Natural killer cell (primary cell): ENCODE data around the gene KCNK5. TPM values are rescaled to one million over a fixed set of nuclear protein-coding genes. Genes with fewer than 3 reads are reported as not detected.

Experiments used
- ATAC-seq, 3 donors: fragments of 150-1000 bp in 2 of 3; fragments of 200-7000 bp in 1 of 3; cut with Tn5 transposase; 1 replicate in 1 of 3; 2 replicates in 2 of 3; pipeline ENCODE4 v1.10.0; 2021; ENCODE audit warnings: mild to moderate bottlenecking in 2 of 3, moderate library complexity in 2 of 3
- DNase-seq, 2 donors: peaks; one replicate each; pipeline versions ENCODE4 v3.0.0 to v3.0.0-alpha.2; 2013 to 2021; ENCODE audit warnings: mixed read lengths in 1 of 2
- H3K27ac ChIP-seq: one replicate; pipeline ENCODE4 v1.5.1; 2013; ENCODE audit warnings: mild to moderate bottlenecking, low read length
- H3K27me3 ChIP-seq: one replicate; pipeline ENCODE4 v1.6.1; 2013; ENCODE audit warnings: low read length; ENCODE audit not compliant: control insufficient read depth, insufficient read depth
- H3K36me3 ChIP-seq: one replicate; pipeline ENCODE4 v1.6.1; 2013; ENCODE audit warnings: low read length; ENCODE audit not compliant: control insufficient read depth, insufficient read depth
- H3K4me1 ChIP-seq: one replicate; pipeline ENCODE4 v1.6.1; 2013; ENCODE audit warnings: low read length; ENCODE audit not compliant: control insufficient read depth, insufficient read depth
- H3K4me3 ChIP-seq: one replicate; pipeline ENCODE4 v1.5.1; 2013; ENCODE audit warnings: low read length
- H3K9me3 ChIP-seq: one replicate; pipeline ENCODE4 v1.6.1; 2013; ENCODE audit warnings: low read length; ENCODE audit not compliant: control insufficient read depth, insufficient read depth
- H3K27ac Mint-ChIP-seq, 2 donors: one replicate each; pipeline ENCODE4 v1.8.0; 2022; ENCODE audit warnings: mild to moderate bottlenecking in 2 of 2, mixed read lengths in 2 of 2, moderate library complexity in 1 of 2
- H3K27me3 Mint-ChIP-seq, 2 donors: one replicate each; pipeline ENCODE4 v1.8.0; 2022; ENCODE audit warnings: low read depth in 2 of 2, mixed read lengths in 2 of 2
- H3K36me3 Mint-ChIP-seq: one replicate; pipeline ENCODE4 v1.8.0; 2022; ENCODE audit warnings: mixed read lengths
- H3K4me1 Mint-ChIP-seq, 2 donors: one replicate each; pipeline ENCODE4 v1.8.0; 2022; ENCODE audit warnings: mixed read lengths in 2 of 2
- H3K4me3 Mint-ChIP-seq: one replicate; pipeline ENCODE4 v1.8.0; 2022; ENCODE audit warnings: mild to moderate bottlenecking, moderate library complexity, mixed read lengths
- H3K9me3 Mint-ChIP-seq, 2 donors: one replicate each; pipeline ENCODE4 v1.8.0; 2022; ENCODE audit warnings: mixed read lengths in 2 of 2
- WGBS: methylation state at CpG from one replicate; pipeline ENCODE4 v1.1.7; 2013; ENCODE audit warnings: missing lambda C conversion rate; ENCODE audit not compliant: insufficient coverage; 5-methylcytosine and 5-hydroxymethylcytosine counted together
- intact Hi-C: fragments of 100-400 bp; cut with micrococcal nuclease; formaldehyde crosslinking; loops from one replicate; pipeline ENCODE4 v1.14.2; 2022
- total RNA-seq, 4 donors: library from RNA; stranded (reverse); fragments of 120-200 nt in 1 of 4; gene quantifications; one replicate each; pipeline versions ENCODE4 v1.2.3 to v1.2.4, GENCODE V29; 2013 to 2022
- TF ChIP-seq, protein P1 (sequence below): fragments of 200-600 bp; IDR thresholded peaks from one replicate; pipeline ENCODE4 v1.8.0; 2022; ENCODE audit warnings: antibody characterized with exemption

Gene KCNK5
- total RNA-seq, 3 donors from 2014 or later (not counting 1 experiment from before 2014, with no cell fraction given): 0.16 to 0.50 TPM; not detected in 1

GRCh38 chr6:39214846-39215639 lies 14.2 kb downstream of the KCNK5 start:
- Mint-ChIP-seq H3K9me3 (no peaks in the 10 kb centered on the region), H3K27me3 (no peaks in the 10 kb centered on the region), H3K4me3 (no peak overlapping the region), H3K4me1 (peaks cover 0 to 11% of the 10 kb centered on the region in 2 donors), H3K36me3 (no peaks in the 10 kb centered on the region), H3K27ac (no peak overlapping the region)
- WGBS: 70% methylated on average over 10 of the region's 10 CpGs
- Histone ChIP-seq H3K4me3 (no peak overlapping the region), H3K9me3 (no peaks in the 10 kb centered on the region), H3K4me1 (peaks cover 2% of the 10 kb centered on the region), H3K27me3 (no peaks in the 10 kb centered on the region), H3K36me3 (no peaks in the 10 kb centered on the region), H3K27ac (no peak overlapping the region)
- DNase-seq (no peak), ATAC-seq (no peak)
- TF ChIP-seq, protein P1, sequence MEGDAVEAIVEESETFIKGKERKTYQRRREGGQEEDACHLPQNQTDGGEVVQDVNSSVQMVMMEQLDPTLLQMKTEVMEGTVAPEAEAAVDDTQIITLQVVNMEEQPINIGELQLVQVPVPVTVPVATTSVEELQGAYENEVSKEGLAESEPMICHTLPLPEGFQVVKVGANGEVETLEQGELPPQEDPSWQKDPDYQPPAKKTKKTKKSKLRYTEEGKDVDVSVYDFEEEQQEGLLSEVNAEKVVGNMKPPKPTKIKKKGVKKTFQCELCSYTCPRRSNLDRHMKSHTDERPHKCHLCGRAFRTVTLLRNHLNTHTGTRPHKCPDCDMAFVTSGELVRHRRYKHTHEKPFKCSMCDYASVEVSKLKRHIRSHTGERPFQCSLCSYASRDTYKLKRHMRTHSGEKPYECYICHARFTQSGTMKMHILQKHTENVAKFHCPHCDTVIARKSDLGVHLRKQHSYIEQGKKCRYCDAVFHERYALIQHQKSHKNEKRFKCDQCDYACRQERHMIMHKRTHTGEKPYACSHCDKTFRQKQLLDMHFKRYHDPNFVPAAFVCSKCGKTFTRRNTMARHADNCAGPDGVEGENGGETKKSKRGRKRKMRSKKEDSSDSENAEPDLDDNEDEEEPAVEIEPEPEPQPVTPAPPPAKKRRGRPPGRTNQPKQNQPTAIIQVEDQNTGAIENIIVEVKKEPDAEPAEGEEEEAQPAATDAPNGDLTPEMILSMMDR: no peak
- intact Hi-C loops: no loop called here

GRCh38 chr6:39214120-39214813 lies 15.0 kb downstream of the KCNK5 start:
- no peak overlapping the region for H3K27ac ChIP-seq
- peaks cover 8% of the 10 kb centered on the region for H3K4me1 ChIP-seq
- no peak overlapping the region for H3K4me3 ChIP-seq
- Mint-ChIP-seq H3K27ac (no peak overlapping the region), H3K4me3 (no peak overlapping the region), H3K36me3 (no peaks in the 10 kb centered on the region), H3K9me3 (no peaks in the 10 kb centered on the region), H3K27me3 (no peaks in the 10 kb centered on the region), H3K4me1 (peaks cover 0 to 11% of the 10 kb centered on the region in 2 donors)
- WGBS: 83% methylated on average over 7 of the region's 8 CpGs
- H3K27me3 ChIP-seq: no peaks in the 10 kb centered on the region
- ATAC-seq (no peak), DNase-seq (no peak)
- TF ChIP-seq, protein P1: no peak
- intact Hi-C loops: no loop called here
- no peaks in the 10 kb centered on the region for H3K9me3 ChIP-seq
- no peaks in the 10 kb centered on the region for H3K36me3 ChIP-seq

DNA sequence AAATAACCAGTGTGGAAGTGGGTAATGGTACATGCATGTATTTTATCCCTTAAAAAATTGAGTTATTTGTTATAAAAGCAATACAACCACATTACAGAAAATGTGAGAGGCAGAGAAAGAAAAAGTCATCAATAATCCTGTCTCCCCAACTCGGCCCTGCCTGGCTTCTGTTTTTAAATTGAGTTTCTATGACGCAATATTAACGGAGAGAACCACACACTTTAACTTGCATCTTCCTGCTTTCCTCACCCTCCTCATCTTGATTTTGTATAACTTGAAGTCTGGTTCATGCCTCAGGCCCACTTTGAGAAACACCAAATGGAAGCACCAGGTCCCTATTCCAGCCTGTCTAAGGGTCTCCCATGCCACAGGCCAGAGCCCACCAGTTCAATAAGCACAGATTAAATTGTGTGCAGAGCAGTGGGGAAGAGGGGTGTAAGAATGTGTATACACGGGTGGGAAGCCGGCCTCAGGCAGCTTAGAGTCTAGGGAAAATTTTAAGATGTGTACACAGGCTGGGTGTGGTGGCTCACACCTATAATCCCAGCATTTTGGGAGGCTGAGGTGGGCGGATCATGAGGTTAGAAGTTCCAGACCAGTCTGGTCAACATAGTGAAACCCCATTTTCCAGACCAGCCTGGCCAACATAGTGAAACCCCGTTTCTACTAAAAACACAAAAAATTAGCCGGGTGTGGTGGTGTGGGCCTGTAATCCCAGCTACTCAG lies 15.9 kb downstream of the KCNK5 start:
- H3K27me3 Mint-ChIP-seq: no peaks in the 10 kb centered on the region
- no peaks in the 10 kb centered on the region for H3K36me3 Mint-ChIP-seq
- TF ChIP-seq, protein P1: no peak
- WGBS: 89% methylated on average over 8 of the region's 8 CpGs
- H3K4me1 Mint-ChIP-seq: peaks cover 0 to 11% of the 10 kb centered on the region in 2 donors
- DNase-seq: no peak
- no peaks in the 10 kb centered on the region for H3K27me3 ChIP-seq
- H3K9me3 Mint-ChIP-seq: no peaks in the 10 kb centered on the region
- H3K4me1 ChIP-seq: peaks cover 8% of the 10 kb centered on the region
- no peak overlapping the region for H3K27ac Mint-ChIP-seq
- no peak overlapping the region for H3K4me3 Mint-ChIP-seq
- no peak for ATAC-seq
- H3K27ac ChIP-seq: no peak overlapping the region
- intact Hi-C loops: no loop called here
- H3K4me3 ChIP-seq: no peak overlapping the region
- H3K36me3 ChIP-seq: no peaks in the 10 kb centered on the region
- no peaks in the 10 kb centered on the region for H3K9me3 ChIP-seq
